ENCODE measurements around the gene RAB15. TPM values are rescaled to one million over a fixed set of nuclear protein-coding genes. Genes with fewer than 3 reads are reported as not detected.

Gene RAB15
- total and polyA plus RNA-seq, 2 experiments from 2014 or later = 8.8 to 13.8 TPM

GRCh38 chr14:64899958-64900357, 72.2 kb downstream of the RAB15 start:
- Histone ChIP-seq H3K4me1 (ENCODE audit: low read depth) (no peaks in the 10 kb centered on the region), H3K27ac (no peak overlapping the region), H3K36me3 (no peaks in the 10 kb centered on the region), H3K4me3 (no peak overlapping the region), H3K9me3 (ENCODE audit: low read depth) (no peaks in the 10 kb centered on the region), H3K27me3 (no peaks in the 10 kb centered on the region)
- no peak for TF ChIP-seq CTCF (IDR thresholded peaks at IDR 0.05; ENCODE audit: low read depth, low read length)
- DNase-seq (ENCODE audit: low read depth in 1 of 2, low spot score in 1 of 2) = peak in 1 of 2 donors; percentile 40

Other genes with a start within 250 kb of the RAB15 start
- 9.2 and 13.6 TPM in 2 replicates for gene SPTB, start 92.4 kb downstream of the RAB15 start, total RNA-seq
- gene SPTB, start 92.4 kb downstream of the RAB15 start, polyA plus RNA-seq = 6.4 and 9.9 TPM in 2 replicates
- 21.6 and 28.9 TPM in 2 replicates for gene CHURC1, start 57.9 kb downstream of the RAB15 start, total RNA-seq
- gene CHURC1, start 57.9 kb downstream of the RAB15 start, polyA plus RNA-seq = 107 and 120 TPM in 2 replicates
- not detected in 2 replicates for gene GPX2, start 29.6 kb downstream of the RAB15 start, total RNA-seq
- gene GPX2, start 29.6 kb downstream of the RAB15 start, polyA plus RNA-seq = 0.26 TPM in 1 of 2 replicates, not detected in the other
- gene FNTB, start 14.6 kb upstream of the RAB15 start, total RNA-seq = 34.9 and 36.1 TPM in 2 replicates
- 42.0 and 43.4 TPM in 2 replicates for gene FNTB, start 14.6 kb upstream of the RAB15 start, polyA plus RNA-seq
- 32.6 and 36.2 TPM in 2 replicates for gene MAX, start 130.2 kb upstream of the RAB15 start, total RNA-seq
- gene MAX, start 130.2 kb upstream of the RAB15 start, polyA plus RNA-seq = 39.0 and 43.0 TPM in 2 replicates